Ascending aorta (tissue), 2 donors: Measurements from ENCODE around the gene FRMD4A. TPM values are rescaled to one million over a fixed set of nuclear protein-coding genes. Genes with fewer than 3 reads are reported as not detected.
"Not testable (repeated sequence)": the region's sequence is repeated elsewhere in the genome, so short reads cannot be mapped to it uniquely, and the experiment has no call there.

Source experiments
- DNase-seq, 2 donors: peaks; one replicate each; pipeline ENCODE4 v3.0.0-alpha.2; 2019; ENCODE audit warnings: low spot score in 2 of 2
- H3K27ac ChIP-seq, 2 donors: fragments of 200-600 bp; sonication (generic); one replicate each; pipeline ENCODE4 v1.5.1; 2016 to 2017; ENCODE audit warnings: mild to moderate bottlenecking in 1 of 2
- H3K27me3 ChIP-seq: fragments of 200-600 bp; sonication (generic); one replicate; pipeline ENCODE4 v1.5.1; 2017
- H3K36me3 ChIP-seq, 2 donors: fragments of 200-600 bp; sonication (generic); one replicate each; pipeline ENCODE4 v1.5.1; 2016
- H3K4me1 ChIP-seq, 2 donors: fragments of 200-600 bp; sonication (generic); one replicate each; pipeline ENCODE4 v1.5.1; 2016 to 2017; ENCODE audit warnings: mild to moderate bottlenecking in 1 of 2
- H3K4me3 ChIP-seq, 2 donors: fragments of 200-600 bp; sonication (generic); one replicate each; pipeline ENCODE4 v1.5.1; 2016 to 2017; ENCODE audit warnings: mild to moderate bottlenecking in 1 of 2
- H3K9me3 ChIP-seq, 2 donors: fragments of 200-600 bp; sonication (generic); one replicate each; pipeline ENCODE4 v1.5.1; 2016
- intact Hi-C: fragments of 100-400 bp; cut with DNase I; formaldehyde crosslinking; loops from one replicate; pipeline ENCODE4 v1.15.1; 2023
- total RNA-seq: library from RNA; depleted of rRNA; stranded (reverse); fragments of >200 nt; gene quantifications from one replicate; pipeline ENCODE4 v1.1.0, GENCODE V29; 2016
- TF ChIP-seq, protein P1 (sequence below), 3 experiments: fragments of 200-600 bp in 2 of 3; fragments of 450-650 bp in 1 of 3; sonication (generic) in 2 of 3; IDR thresholded peaks; one replicate each; pipeline ENCODE4 v1.5.1; 2016 to 2019; ENCODE audit warnings: antibody characterized with exemption in 3 of 3, mild to moderate bottlenecking in 1 of 3, moderate library complexity in 1 of 3

The FRMD4A gene
- total RNA-seq, 1 donor from 2014 or later = 108 TPM

DNA sequence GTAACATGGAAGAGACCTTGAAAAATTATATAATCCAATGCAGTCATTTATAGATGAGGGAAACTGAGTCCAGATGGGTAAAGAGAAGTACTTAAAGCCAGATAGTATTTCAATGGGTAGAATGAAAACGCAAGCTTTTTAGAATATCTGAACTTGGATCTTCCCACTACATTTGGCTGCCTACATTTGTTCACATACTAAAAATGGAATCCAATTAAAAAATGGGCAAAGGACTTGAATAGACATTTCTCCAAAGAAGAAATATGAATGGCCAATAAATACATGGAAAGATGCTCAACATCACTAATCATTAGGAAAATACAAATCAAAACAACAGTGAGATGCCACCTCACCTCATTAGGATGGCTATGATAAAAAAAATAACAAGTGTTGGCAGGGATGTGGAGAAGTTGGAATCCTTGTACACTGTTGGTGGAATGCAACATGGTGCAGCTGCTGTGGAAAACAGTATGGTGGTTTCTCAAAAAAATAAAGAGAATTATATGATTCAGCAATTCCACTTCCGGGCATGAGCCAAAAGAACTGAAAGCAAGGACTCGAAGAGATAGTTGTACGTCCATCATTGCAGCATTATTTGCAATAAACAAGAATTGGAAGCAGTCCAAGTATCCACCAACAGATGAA is 188.0 kb downstream of the FRMD4A start:
- H3K9me3 ChIP-seq = no peaks in the 10 kb centered on the region
- no peaks in the 10 kb centered on the region for H3K36me3 ChIP-seq
- intact Hi-C loops = no loop called here
- H3K4me3 ChIP-seq = no peak overlapping the region
- no peak for DNase-seq
- no peak overlapping the region for H3K27ac ChIP-seq
- H3K4me1 ChIP-seq = no peaks in the 10 kb centered on the region
- TF ChIP-seq, protein P1, sequence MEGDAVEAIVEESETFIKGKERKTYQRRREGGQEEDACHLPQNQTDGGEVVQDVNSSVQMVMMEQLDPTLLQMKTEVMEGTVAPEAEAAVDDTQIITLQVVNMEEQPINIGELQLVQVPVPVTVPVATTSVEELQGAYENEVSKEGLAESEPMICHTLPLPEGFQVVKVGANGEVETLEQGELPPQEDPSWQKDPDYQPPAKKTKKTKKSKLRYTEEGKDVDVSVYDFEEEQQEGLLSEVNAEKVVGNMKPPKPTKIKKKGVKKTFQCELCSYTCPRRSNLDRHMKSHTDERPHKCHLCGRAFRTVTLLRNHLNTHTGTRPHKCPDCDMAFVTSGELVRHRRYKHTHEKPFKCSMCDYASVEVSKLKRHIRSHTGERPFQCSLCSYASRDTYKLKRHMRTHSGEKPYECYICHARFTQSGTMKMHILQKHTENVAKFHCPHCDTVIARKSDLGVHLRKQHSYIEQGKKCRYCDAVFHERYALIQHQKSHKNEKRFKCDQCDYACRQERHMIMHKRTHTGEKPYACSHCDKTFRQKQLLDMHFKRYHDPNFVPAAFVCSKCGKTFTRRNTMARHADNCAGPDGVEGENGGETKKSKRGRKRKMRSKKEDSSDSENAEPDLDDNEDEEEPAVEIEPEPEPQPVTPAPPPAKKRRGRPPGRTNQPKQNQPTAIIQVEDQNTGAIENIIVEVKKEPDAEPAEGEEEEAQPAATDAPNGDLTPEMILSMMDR (IDR thresholded peaks at IDR 0.05) = no peak
- H3K27me3 ChIP-seq = no peaks in the 10 kb centered on the region

DNA sequence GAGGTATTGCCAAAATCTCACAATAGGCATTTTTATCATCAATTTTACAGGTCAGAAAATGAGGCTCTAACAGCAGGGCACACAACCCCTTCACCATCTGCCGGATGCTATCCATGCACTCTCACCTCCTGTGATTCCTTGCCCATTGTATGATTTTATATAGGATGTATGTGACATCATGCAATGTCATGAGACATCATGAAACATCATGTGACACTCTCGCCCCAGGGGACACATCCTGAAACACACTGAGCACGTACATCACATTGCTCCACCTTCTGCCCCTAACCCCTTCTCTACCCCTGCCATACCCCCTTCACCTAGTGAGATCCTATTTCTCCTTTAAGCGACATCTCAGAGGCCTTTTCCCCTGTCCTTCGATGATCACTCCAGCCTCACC is 189.4 kb downstream of the FRMD4A start:
- no peaks in the 10 kb centered on the region for H3K4me1 ChIP-seq

DNA sequence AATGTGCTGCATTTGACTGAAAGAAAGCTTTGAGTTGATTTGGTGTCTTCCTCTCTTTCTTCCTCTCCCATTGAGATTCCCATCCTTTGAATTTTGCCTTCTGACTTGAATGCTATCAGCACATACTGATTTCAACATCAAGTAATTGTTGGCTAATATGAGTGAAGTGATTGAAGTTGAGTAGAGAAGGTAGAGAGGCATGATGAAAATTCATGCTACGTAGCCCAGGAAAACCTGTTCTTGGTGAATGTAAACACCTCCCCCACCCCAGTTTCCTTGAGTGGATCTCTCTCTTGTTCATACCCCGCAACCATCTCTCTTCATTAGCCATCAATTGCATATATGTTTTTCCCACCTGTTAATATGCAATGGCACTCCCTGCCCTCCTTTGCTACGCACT is 193.3 kb downstream of the FRMD4A start:
- TF ChIP-seq, protein P1 (IDR thresholded peaks at IDR 0.05) = no peak
- intact Hi-C loops = no loop called here

More for the DNA sequence above, 189.4 kb downstream of the FRMD4A start:
- Histone ChIP-seq H3K9me3 (no peaks in the 10 kb centered on the region), H3K4me3 (no peak overlapping the region), H3K36me3 (no peaks in the 10 kb centered on the region), H3K27me3 (no peaks in the 10 kb centered on the region), H3K27ac (no peak overlapping the region)
- DNase-seq = no peak
- TF ChIP-seq, protein P1 (IDR thresholded peaks at IDR 0.05) = no peak
- intact Hi-C loops = no loop called here

DNA sequence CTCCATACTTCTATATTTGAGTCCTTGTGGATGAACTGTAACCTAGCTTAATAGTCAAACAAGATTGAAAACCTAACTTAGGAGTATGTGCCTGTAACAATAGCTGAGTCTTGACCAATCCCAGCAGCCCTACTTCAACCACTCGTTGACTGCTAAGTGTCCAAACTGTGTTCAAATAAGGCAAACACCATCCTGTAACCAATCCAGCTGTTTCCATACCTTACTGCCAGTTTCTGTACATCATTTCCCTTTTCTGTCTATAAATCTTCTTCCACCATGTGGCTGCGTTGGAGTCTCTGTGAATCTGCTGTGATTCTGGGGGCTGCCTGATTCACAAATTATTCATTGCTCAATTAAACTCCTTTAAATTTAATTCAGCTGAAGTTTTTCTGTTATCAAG is 195.5 kb downstream of the FRMD4A start:
- H3K27me3 ChIP-seq, H3K4me3 ChIP-seq, H3K27ac ChIP-seq, intact Hi-C loops, DNase-seq, H3K36me3 ChIP-seq, H3K9me3 ChIP-seq, H3K4me1 ChIP-seq: not testable (repeated sequence)

More for the DNA sequence above, 193.3 kb downstream of the FRMD4A start:
- no peak for DNase-seq
- Histone ChIP-seq H3K27ac (no peak overlapping the region), H3K27me3 (no peaks in the 10 kb centered on the region), H3K4me1 (no peaks in the 10 kb centered on the region), H3K9me3 (no peaks in the 10 kb centered on the region), H3K4me3 (no peak overlapping the region), H3K36me3 (no peaks in the 10 kb centered on the region)

DNA sequence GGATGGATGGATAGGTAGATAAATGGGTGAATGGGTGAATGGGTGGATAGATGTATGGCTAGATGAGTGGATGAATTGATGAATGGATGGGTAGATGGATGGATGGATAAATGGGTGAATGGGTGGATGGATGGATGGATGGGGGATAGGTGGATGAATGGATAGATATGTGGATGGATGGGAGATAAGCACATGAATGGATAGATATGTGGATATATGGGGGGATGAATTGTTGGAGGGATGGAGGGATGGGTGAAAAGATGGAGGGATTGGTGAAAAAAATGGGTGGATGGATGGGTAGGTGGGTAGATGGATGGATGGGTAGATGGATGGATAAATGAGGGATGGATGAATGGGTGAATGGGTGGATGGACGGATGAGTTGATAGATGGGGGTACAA is 196.4 kb downstream of the FRMD4A start:
- Histone ChIP-seq H3K9me3 (no peaks in the 10 kb centered on the region), H3K27me3 (no peaks in the 10 kb centered on the region), H3K4me3 (no peak overlapping the region), H3K36me3 (no peaks in the 10 kb centered on the region), H3K27ac (no peak overlapping the region), H3K4me1 (no peaks in the 10 kb centered on the region)
- intact Hi-C loops = no loop called here
- TF ChIP-seq, protein P1 (IDR thresholded peaks at IDR 0.05) = no peak
- DNase-seq = no peak

DNA sequence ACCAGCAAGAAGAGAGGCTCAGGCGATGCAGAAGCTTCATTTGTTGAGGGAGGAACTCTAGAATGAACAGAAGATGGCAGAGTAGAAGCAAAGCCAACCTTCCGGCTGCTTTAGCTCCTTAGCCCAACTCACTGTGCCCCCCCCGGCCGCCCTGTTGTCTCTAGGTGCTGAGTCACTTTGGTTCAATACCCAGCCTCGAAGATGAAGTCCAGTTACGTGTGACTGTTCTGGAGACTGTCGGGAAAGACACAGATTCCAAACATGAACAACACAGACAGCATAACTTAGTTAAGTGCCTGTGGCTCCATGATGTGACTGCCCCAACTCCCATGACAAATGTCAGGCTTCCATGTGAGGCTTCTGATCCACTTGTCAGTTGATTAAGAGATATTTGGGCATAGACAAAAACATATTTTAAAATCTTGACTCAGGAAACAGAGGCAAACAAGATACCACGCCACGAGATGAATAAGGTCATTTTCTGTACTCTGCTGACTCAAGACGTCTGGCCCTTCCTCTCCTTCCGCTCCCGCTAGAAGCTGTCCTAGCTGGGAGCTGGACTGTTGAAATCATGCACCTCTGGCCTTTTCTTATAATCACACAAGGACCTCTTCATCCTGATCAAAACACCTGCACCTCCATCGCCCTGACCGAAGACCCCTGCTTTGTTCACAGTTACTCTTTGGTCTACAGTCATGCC is 199.3 kb downstream of the FRMD4A start:
- TF ChIP-seq, protein P1 (IDR thresholded peaks at IDR 0.05) = no peak
- H3K27ac ChIP-seq = no peak overlapping the region
- intact Hi-C loops = no loop called here

More for the DNA sequence above, 199.3 kb downstream of the FRMD4A start:
- H3K9me3 ChIP-seq = no peaks in the 10 kb centered on the region
- H3K4me1 ChIP-seq = no peaks in the 10 kb centered on the region
- H3K36me3 ChIP-seq = no peaks in the 10 kb centered on the region
- no peaks in the 10 kb centered on the region for H3K27me3 ChIP-seq
- no peak overlapping the region for H3K4me3 ChIP-seq
- DNase-seq = no peak
